GM12878 (cell line): ENCODE data around the gene TSSK2. TPM values are rescaled to one million over a fixed set of nuclear protein-coding genes. Genes with fewer than 3 reads are reported as not detected.

Experiments
- ATAC-seq: fragments of 200-7000 bp; cut with Tn5 transposase; 3 replicates; pipeline ENCODE4 v1.9.1; 2020; ENCODE audit warnings: mild to moderate bottlenecking, moderate library complexity
- BruUV-seq: library from RNA; stranded (reverse); fragments of 400-500 nt; replicated peaks from 2 replicates; lab custom pipeline; 2021; lab: Mats Ljungman, UMichigan
- CTCF ChIA-PET: fragments of 300-600 bp; sonication (Branson Sonifier 250); formaldehyde crosslinking; extraction: SDS; loops from one replicate; lab custom pipeline; 2021; ENCODE audit warnings: inconsistent platforms; lab: Yijun Ruan, JAX
- POLR2A ChIA-PET: fragments of 350-600 bp; formaldehyde crosslinking; extraction: SDS; loops from one replicate; lab custom pipeline; 2021; ENCODE audit warnings: inconsistent platforms; lab: Charles Lee
- RAD21 ChIA-PET: fragments of 300-600 bp; sonication (Branson Sonifier 250); formaldehyde crosslinking; loops from one replicate; lab custom pipeline; 2023; ENCODE audit warnings: antibody characterized with exemption; ENCODE audit not compliant: unreplicated experiment; lab: Charles Lee
- SMC1A ChIA-PET: fragments of 300-600 bp; sonication (Branson Sonifier 250); formaldehyde crosslinking; loops from one replicate; lab custom pipeline; 2023; ENCODE audit not compliant: unreplicated experiment, uncharacterized antibody; lab: Charles Lee
- DNase-seq: peaks from one replicate; pipeline ENCODE4 v3.0.0-alpha.2; 2011; ENCODE audit warnings: low read depth, low spot score
- FAIRE-seq: peaks from 3 replicates; lab custom pipeline; 2011; peaks lifted over from hg19 to GRCh38; lab: Jason Lieb, UNC
- H2AFZ ChIP-seq: 2 replicates; pipeline ENCODE4 v1.6.0; 2011; ENCODE audit warnings: low read depth, low read length, control low read depth; ENCODE audit not compliant: control insufficient read depth
- H3K27ac ChIP-seq: 2 replicates; pipeline ENCODE4 v1.5.1; 2011; ENCODE audit warnings: control low read depth; ENCODE audit not compliant: control insufficient read depth, insufficient read depth
- H3K27me3 ChIP-seq, 2 experiments: replicated peaks in 1 of 2; 2 replicates each; pipeline versions ENCODE4 v1.6.0 to v1.6.1; 2011; ENCODE audit warnings: low read length in 1 of 2; ENCODE audit not compliant: control insufficient read depth in 2 of 2, insufficient read depth in 2 of 2
- H3K36me3 ChIP-seq, 2 experiments: 2 replicates each; pipeline ENCODE4 v1.5.1; 2011; ENCODE audit warnings: low read length in 1 of 2; ENCODE audit not compliant: control insufficient read depth in 2 of 2, insufficient read depth in 2 of 2
- H3K4me1 ChIP-seq: 2 replicates; pipeline ENCODE4 v1.6.1; 2011; ENCODE audit warnings: mild to moderate bottlenecking, low read length, moderate library complexity, mixed read lengths; ENCODE audit not compliant: control insufficient read depth, insufficient read depth
- H3K4me2 ChIP-seq: 2 replicates; pipeline ENCODE4 v1.6.0; 2011; ENCODE audit warnings: control low read depth; ENCODE audit not compliant: control insufficient read depth, insufficient read depth
- H3K4me3 ChIP-seq: fragments of 200-600 bp; sonication (generic); 2 replicates; pipeline ENCODE4 v1.5.1; 2016
- H3K79me2 ChIP-seq: 2 replicates; pipeline ENCODE4 v1.6.0; 2011; ENCODE audit warnings: low read length; ENCODE audit not compliant: control insufficient read depth, insufficient read depth
- H3K9ac ChIP-seq: 2 replicates; pipeline ENCODE4 v1.8.0; 2011; ENCODE audit warnings: low read length, control low read depth, mixed read lengths; ENCODE audit not compliant: control insufficient read depth, insufficient read depth
- H3K9me3 ChIP-seq: replicated peaks from 3 replicates; pipeline ENCODE4 v1.5.1; 2011; ENCODE audit warnings: mild to moderate bottlenecking, low read length; ENCODE audit not compliant: control insufficient read depth, insufficient read depth
- H4K20me1 ChIP-seq: 2 replicates; pipeline ENCODE4 v1.6.0; 2011; ENCODE audit not compliant: control insufficient read depth, insufficient read depth
- CBFB ChIP-seq: IDR thresholded peaks from 2 replicates; pipeline ENCODE4 v1.6.1; 2016; ENCODE audit warnings: antibody characterized with exemption, low read depth
- CHD2 ChIP-seq: IDR thresholded peaks from 2 replicates; pipeline ENCODE4 v1.6.1; 2011; ENCODE audit warnings: low read depth, low read length, improper control_type of control experiment, borderline replicate concordance
- EGR1 ChIP-seq, 2 experiments: IDR thresholded peaks; 1 replicate in 1 of 2; 2 replicates in 1 of 2; pipeline ENCODE4 v1.6.1; 2011 to 2012; ENCODE audit warnings: low read depth in 2 of 2, low read length in 2 of 2, borderline replicate concordance in 1 of 2, mild to moderate bottlenecking in 1 of 2, moderate library complexity in 1 of 2
- GABPA ChIP-seq: IDR thresholded peaks from 2 replicates; pipeline ENCODE4 v1.6.1; 2014; ENCODE audit warnings: antibody characterized with exemption, low read depth, mild to moderate bottlenecking, inconsistent platforms
- GATAD2B ChIP-seq: fragments of 450-650 bp; conservative IDR thresholded peaks from 2 replicates; pipeline ENCODE4 v1.6.1; 2017; ENCODE audit warnings: low read depth, mild to moderate bottlenecking, moderate library complexity
- IRF4 ChIP-seq: IDR thresholded peaks from 2 replicates; pipeline ENCODE4 v1.6.1; 2011; ENCODE audit warnings: low read depth, low read length
- NFIC ChIP-seq: IDR thresholded peaks from 2 replicates; pipeline ENCODE4 v1.6.1; 2012; ENCODE audit warnings: low read depth, mild to moderate bottlenecking, inconsistent platforms, low read length, moderate library complexity
- POLR2A ChIP-seq: IDR thresholded peaks from 2 replicates; pipeline ENCODE4 v1.6.1; 2011; ENCODE audit warnings: low read depth, mild to moderate bottlenecking, low read length
- RB1 ChIP-seq: fragments of 450-650 bp; formaldehyde crosslinking; IDR thresholded peaks from 2 replicates; pipeline ENCODE4 v1.6.1; 2017; ENCODE audit warnings: mild to moderate bottlenecking, borderline replicate concordance
- SIN3A ChIP-seq: IDR thresholded peaks from 2 replicates; pipeline ENCODE4 v1.6.1; 2012; ENCODE audit warnings: low read depth, low read length, improper control_type of control experiment
- SPI1 ChIP-seq: IDR thresholded peaks from 2 replicates; pipeline ENCODE4 v1.6.1; 2011; ENCODE audit warnings: low read depth, mild to moderate bottlenecking, low read length, moderate library complexity, borderline replicate concordance; ENCODE audit not compliant: insufficient read depth
- STAT1 ChIP-seq: fragments of 450-650 bp; conservative IDR thresholded peaks from 2 replicates; pipeline ENCODE4 v1.6.1; 2014; ENCODE audit warnings: antibody characterized with exemption, mild to moderate bottlenecking
- WGBS: methylation state at CpG from one replicate; pipeline ENCODE4 v1.1.6; 2016; ENCODE audit warnings: low lambda C conversion rate; ENCODE audit not compliant: insufficient replicate concordance, insufficient coverage; ENCODE audit errors: missing lambda C conversion rate; 5-methylcytosine and 5-hydroxymethylcytosine counted together
- in situ Hi-C: fragments of 300-500 bp; cut with MboI; formaldehyde crosslinking; loops from 9 replicates; pipeline ENCODE4 v1.14.3; 2018; ENCODE audit warnings: mixed read lengths
- intact Hi-C: fragments of 100-400 bp; cut with micrococcal nuclease; formaldehyde crosslinking; loops from one replicate; pipeline ENCODE4 v1.14.2; 2022; ENCODE audit not compliant: unreplicated experiment
- polyA plus RNA-seq, 11 experiments: library from polyadenylated mRNA; depleted of rRNA in 4 of 11; unstranded in 6 of 11; stranded (reverse) in 5 of 11; fragments of >200 nt; fragmentation: Nextera tagmentation in 4 of 11; fragmentation: Illumina TruSeq in 1 of 11; extraction: Ambion mirVana in 4 of 11; extraction: Trizol in 1 of 11; gene quantifications; 1 replicate in 1 of 11; 2 replicates in 10 of 11; pipeline versions ENCODE4 v1.2.1 to v1.2.3, GENCODE V29; 2011 to 2016; ENCODE audit warnings: inconsistent platforms in 2 of 11, missing spikeins in 2 of 11, low read depth in 1 of 11
- total RNA-seq, 4 experiments: library from RNA; depleted of rRNA in 3 of 4; stranded (reverse); fragments of >200 nt in 3 of 4; fragmentation: Illumina TruSeq in 1 of 4; extraction: Trizol in 1 of 4; gene quantifications; 2 replicates each; pipeline versions ENCODE4 v1.2.1 to v1.2.3, GENCODE V29; 2013 to 2021
- TF ChIP-seq, protein P1 (sequence below): fragments of 450-650 bp; formaldehyde crosslinking; IDR thresholded peaks from 2 replicates; pipeline ENCODE4 v1.4.0; 2022; ENCODE audit warnings: mild to moderate bottlenecking, moderate library complexity
- TF ChIP-seq, protein P2 (sequence below): fragments of 450-650 bp; IDR thresholded peaks from 2 replicates; pipeline ENCODE4 v1.6.1; 2016; ENCODE audit warnings: mild to moderate bottlenecking
- TF ChIP-seq, protein P3 (sequence below): fragments of 450-650 bp; conservative IDR thresholded peaks from 2 replicates; pipeline ENCODE4 v1.6.1; 2017; ENCODE audit warnings: mild to moderate bottlenecking, moderate library complexity

TSSK2 gene
- total and polyA plus RNA-seq, 10 of the 15 experiments (the other 5 are each of a cell fraction or from before 2014, with no cell fraction given) = 0.03 to 0.17 TPM; not detected in 8

DNA sequence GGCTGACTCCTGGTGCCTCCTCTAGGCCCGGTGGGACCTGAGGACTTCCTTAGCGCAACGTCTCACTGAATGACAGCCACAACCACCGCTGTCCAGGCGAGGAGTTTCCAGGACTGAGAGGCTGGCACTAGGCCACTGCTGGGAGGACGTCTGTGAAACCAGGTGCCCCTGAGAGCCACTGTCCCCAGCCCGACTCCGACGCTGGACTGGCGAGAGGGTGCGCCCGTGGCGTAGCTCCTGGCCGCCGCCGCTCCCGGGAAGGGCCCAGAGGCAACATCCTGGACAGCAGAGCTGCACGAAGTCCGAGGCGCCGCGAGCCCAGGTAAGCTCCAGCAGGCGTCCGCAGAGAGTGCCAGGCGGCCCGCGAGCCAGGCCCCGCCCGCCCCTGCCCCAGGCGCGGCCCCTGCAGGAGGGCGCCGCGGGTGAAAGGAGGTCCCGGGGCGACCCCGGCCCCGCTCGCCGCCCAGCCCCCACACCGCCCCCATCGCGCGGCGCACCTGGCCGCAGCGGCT is 9.4 kb upstream of the TSSK2 start:
- FAIRE-seq (no peak), DNase-seq (no peak), ATAC-seq (peak; percentile 40)
- Histone ChIP-seq H3K4me1 (peaks cover 24% of the 10 kb centered on the region), H3K27ac (peak overlapping the region; percentile 67), H3K9me3 (no peaks in the 10 kb centered on the region), H3K9ac (peak overlapping the region; percentile 71), H3K36me3 (peaks cover 0 to 3% of the 10 kb centered on the region in 2 experiments; a peak in 2 of 4 replicates), H3K27me3 (no peaks in the 10 kb centered on the region; a peak in 1 of 4 replicates), H3K4me3 (peak overlapping the region; percentile 95), H2AFZ (peak overlapping the region; percentile 82; the same call in 1 of the 2 replicates), H4K20me1 (peaks cover 3% of the 10 kb centered on the region), H3K4me2 (peak overlapping the region; percentile 99), H3K79me2 (peaks cover 51% of the 10 kb centered on the region)
- ChIA-PET SMC1A (interaction anchor here (2.0 kb wide), 1 partner anchor 11 kb away, joined by 6 read pairs; no protein-coding TSS in a partner anchor), POLR2A (interaction anchor here (0.5 to 2.5 kb wide), 3 partner anchors 8 to 329 kb away, joined by 6 to 7 read pairs (median 7); partner anchors contain the start of gene ESS2), CTCF (interaction anchor here (1.0 to 2.1 kb wide), 3 partner anchors 10 to 79 kb away, joined by 3 to 7 read pairs (median 5); partner anchors contain the start of gene ESS2), RAD21 (interaction anchor here (1.0 to 1.1 kb wide), 2 partner anchors 11 to 36 kb away, joined by 3 read pairs; no protein-coding TSS in a partner anchor)
- in situ Hi-C loops (no loop called here), intact Hi-C loops (loop anchor here (1.0 kb wide), 1 partner anchor 23 kb away; the partner anchor contains the start of gene ESS2)
- TF ChIP-seq CHD2 (no peak), POLR2A (0 out of 2 replicates have a peak, but pooled peaks have one; percentile 7), NFIC (no peak), STAT1 (no peak), SPI1 (0 out of 2 replicates have a peak, but pooled peaks have one; percentile 14), SIN3A (0 out of 2 replicates have a peak, but pooled peaks have one; percentile 37), IRF4 (no peak), GATAD2B (0 out of 2 replicates have a peak, but pooled peaks have one; percentile 47), EGR1 (IDR thresholded peaks at IDR 0.05; ENCODE audit: borderline replicate concordance in 1 of 2, low read depth in 2 of 2, low read length in 2 of 2) (no peak), CBFB (no peak), GABPA (no peak), RB1 (no peak)
- TF ChIP-seq, protein P1, sequence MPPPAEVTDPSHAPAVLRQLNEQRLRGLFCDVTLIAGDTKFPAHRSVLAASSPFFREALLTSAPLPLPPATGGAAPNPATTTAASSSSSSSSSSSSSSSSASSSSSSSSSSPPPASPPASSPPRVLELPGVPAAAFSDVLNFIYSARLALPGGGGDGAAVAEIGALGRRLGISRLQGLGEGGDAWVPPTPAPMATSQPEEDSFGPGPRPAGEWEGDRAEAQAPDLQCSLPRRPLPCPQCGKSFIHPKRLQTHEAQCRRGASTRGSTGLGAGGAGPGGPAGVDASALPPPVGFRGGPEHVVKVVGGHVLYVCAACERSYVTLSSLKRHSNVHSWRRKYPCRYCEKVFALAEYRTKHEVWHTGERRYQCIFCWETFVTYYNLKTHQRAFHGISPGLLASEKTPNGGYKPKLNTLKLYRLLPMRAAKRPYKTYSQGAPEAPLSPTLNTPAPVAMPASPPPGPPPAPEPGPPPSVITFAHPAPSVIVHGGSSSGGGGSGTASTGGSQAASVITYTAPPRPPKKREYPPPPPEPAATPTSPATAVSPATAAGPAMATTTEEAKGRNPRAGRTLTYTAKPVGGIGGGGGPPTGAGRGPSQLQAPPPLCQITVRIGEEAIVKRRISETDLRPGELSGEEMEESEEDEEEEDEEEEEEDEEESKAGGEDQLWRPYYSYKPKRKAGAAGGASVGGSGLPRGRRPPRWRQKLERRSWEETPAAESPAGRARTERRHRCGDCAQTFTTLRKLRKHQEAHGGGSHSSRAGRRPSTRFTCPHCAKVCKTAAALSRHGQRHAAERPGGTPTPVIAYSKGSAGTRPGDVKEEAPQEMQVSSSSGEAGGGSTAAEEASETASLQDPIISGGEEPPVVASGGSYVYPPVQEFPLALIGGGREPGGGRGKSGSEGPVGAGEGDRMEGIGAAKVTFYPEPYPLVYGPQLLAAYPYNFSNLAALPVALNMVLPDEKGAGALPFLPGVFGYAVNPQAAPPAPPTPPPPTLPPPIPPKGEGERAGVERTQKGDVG (CRISPR knock-in tag) = no peak
- TF ChIP-seq, protein P2, sequence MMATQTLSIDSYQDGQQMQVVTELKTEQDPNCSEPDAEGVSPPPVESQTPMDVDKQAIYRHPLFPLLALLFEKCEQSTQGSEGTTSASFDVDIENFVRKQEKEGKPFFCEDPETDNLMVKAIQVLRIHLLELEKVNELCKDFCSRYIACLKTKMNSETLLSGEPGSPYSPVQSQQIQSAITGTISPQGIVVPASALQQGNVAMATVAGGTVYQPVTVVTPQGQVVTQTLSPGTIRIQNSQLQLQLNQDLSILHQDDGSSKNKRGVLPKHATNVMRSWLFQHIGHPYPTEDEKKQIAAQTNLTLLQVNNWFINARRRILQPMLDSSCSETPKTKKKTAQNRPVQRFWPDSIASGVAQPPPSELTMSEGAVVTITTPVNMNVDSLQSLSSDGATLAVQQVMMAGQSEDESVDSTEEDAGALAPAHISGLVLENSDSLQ = peak; percentile 59
- TF ChIP-seq, protein P3, sequence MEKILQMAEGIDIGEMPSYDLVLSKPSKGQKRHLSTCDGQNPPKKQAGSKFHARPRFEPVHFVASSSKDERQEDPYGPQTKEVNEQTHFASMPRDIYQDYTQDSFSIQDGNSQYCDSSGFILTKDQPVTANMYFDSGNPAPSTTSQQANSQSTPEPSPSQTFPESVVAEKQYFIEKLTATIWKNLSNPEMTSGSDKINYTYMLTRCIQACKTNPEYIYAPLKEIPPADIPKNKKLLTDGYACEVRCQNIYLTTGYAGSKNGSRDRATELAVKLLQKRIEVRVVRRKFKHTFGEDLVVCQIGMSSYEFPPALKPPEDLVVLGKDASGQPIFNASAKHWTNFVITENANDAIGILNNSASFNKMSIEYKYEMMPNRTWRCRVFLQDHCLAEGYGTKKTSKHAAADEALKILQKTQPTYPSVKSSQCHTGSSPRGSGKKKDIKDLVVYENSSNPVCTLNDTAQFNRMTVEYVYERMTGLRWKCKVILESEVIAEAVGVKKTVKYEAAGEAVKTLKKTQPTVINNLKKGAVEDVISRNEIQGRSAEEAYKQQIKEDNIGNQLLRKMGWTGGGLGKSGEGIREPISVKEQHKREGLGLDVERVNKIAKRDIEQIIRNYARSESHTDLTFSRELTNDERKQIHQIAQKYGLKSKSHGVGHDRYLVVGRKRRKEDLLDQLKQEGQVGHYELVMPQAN = peak; percentile 38; the same call in 1 of the 2 replicates
- no TSS peak for BruUV-seq
- WGBS = under 1% methylated on average over 18 of the region's 47 CpGs
